DMS114 treated with DMSO at 0.1 percent for 48 hours (cell line): ENCODE measurements around the gene B4GAT1.
"Not testable (repeated sequence)": the region's sequence is repeated elsewhere in the genome, so short reads cannot be mapped to it uniquely, and the experiment has no call there.

Experiments
- DNase-seq: peaks from one replicate; lab custom pipeline; 2025; ENCODE audit not compliant: unreplicated experiment; lab: John Stamatoyannopoulos, UW

The B4GAT1 gene

DNA sequence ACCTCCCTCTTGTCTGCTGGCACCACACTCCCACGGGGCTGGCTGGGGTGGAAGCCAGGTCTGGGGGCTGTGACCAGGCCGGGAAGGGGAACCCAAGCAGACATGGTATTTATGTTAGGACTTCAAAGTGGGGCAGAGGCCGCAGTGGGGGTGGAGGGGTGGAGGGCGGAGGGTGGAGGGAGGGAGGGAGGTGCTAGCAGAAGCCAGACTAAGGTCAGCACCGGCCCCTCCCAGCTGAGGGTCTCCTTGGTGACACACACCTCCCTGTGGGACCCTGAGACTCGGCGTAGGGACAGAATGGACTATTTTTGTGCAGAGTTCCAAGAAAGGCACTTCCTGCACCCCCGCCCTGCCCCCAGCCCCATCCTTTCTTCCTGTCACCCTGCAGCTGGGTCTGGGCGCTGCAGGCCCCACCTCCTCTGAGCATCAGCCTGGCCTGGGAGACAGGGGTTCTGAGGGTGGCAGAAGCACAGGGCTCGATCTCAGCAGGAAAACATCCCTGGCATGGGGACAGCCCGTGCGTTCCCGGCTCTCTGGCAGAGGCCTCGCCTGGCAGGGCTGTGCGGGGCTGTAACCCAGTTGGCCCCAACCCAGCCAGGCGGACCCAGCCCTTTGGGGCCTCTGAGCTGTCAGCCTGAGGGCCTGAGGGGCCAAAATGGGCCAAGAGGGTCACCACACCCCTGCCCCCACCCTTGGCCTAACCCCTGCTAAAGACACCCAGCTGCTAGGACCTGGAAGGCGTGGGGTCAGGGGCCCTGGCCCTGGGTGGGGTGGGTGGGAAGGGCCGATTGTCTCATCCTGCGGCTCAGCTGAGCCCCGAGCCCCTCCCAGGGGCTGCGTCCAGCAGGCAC is 20.9 kb downstream of the B4GAT1 start:
- DNase-seq, result no peak

DNA sequence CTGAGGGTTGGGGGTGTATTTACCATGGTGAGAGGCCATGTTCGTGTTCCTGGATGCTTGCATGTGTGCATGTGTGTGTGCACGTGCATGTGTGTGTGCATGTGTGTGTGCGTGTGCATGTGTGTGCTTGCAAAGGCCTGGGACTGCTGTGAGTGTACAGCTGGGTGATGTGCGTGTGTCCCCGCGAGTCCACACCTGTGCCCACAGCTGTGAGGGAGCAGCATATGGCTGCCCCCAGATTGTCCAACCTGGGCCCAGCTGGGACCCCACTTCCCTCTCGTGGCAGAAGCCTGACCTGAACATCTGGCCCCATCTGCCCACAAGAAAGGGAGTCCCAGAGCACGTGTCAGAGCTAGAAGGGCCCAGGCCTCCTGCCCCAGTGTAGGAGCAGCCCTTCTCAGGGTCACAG is 22.2 kb downstream of the B4GAT1 start:
- no peak for DNase-seq

GRCh38 chr11:66324664-66325063 is 22.8 kb downstream of the B4GAT1 start:
- DNase-seq, result no peak

DNA sequence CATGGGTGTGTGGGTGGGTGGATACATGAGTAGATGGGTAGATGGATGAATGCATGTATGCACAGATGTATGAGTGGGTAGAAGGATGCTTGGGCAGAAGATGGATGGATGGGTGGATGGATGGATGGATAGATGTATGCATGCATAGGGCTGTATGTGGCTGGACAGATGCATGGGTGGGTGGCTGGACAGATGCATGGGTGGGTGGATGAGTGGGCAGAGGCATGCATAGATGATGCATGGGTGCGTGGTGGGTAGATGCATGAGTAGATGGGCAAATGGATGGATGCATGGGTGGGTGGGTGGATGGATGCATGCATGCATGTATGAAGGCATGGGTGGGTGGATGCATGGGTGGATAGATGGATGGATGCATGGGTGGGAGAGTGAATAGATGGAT is 23.7 kb downstream of the B4GAT1 start:
- no peak for DNase-seq

GRCh38 chr11:66322732-66323427 is 24.5 kb downstream of the B4GAT1 start:
- DNase-seq, result no peak

- no peak for DNase-seq
Observed at GRCh38 chr11:66321606-66322005, 25.8 kb downstream of the B4GAT1 start.

DNA sequence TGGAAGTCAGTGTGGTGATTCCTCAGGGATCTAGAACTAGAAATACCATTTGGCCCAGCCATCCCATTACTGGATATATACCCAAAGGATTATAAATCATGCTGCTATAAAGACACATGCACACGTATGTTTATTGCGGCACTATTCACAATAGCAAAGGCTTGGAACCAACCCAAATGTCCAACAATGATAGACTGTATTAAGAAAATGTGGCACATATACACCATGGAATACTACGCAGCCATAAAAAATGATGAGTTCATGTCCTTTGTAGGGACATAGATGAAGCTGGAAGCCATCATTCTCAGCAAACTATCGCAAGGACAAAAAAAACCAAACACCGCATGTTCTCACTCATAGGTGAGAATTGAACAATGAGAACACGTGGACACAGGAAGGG is 26.7 kb downstream of the B4GAT1 start:
- not testable (repeated sequence) for DNase-seq

GRCh38 chr11:66320289-66320688 is 27.1 kb downstream of the B4GAT1 start:
- not testable (repeated sequence) for DNase-seq

GRCh38 chr11:66318600-66318970 is 28.8 kb downstream of the B4GAT1 start:
- DNase-seq, result no peak

- no peak for DNase-seq
Observed at GRCh38 chr11:66317723-66318599, 29.5 kb downstream of the B4GAT1 start.

- no peak for DNase-seq
Observed at GRCh38 chr11:66317322-66317722, 30.1 kb downstream of the B4GAT1 start.

- DNase-seq, result no peak
Observed at GRCh38 chr11:66316849-66317251, 30.6 kb downstream of the B4GAT1 start, which contains the start of gene CD248. TSS of gene CD248 (minus strand) at chr11:66317044. CDS start at chr11:66317027, 17 bp downstream.

DNA sequence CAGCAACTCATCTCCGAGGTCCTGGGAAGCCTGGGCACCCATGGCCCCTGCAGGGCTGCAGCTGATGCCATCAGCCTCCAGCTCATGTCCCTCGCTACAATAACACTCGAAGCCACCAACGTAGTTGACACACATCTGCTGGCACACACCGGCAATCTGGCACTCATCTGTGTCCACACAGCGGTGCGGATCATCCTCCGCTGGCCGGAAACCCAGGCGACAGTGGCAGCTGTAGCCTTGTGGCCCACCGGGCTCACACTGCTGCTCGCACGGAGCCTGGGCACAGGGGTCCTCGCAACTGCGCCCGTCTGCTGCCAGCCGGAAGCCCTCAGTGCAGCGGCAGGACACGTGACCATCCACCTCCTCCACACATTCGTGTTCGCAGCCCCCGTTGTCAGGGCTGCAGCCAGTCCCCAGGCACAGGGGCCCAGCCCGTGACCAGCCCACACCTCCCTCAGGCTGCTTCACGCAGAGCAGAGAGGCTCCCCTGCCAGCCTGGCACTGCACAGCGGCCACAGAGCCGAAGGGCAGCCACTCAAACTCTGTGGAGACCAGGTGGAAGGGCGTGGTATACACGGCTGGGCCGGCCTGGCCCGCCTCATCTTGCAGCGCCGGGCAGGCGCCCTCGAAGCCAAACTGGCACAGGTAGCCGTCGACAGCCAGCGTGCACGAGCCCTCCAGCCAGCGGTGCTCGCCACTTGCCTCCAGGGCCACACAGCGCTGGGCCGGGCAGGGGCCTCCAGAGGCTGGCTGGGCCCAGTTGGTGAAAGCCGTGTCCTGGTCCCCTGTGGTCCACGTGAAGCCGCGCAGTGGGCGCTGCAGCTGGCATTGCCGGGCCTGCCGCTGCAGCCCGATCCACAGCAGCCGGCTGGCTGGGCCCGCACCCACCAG is 31.3 kb downstream of the B4GAT1 start:
- no peak for DNase-seq

GRCh38 chr11:66315498-66315885 is 31.9 kb downstream of the B4GAT1 start:
- DNase-seq, result no peak

GRCh38 chr11:66314561-66315497 is 32.6 kb downstream of the B4GAT1 start:
- no peak for DNase-seq

DNA sequence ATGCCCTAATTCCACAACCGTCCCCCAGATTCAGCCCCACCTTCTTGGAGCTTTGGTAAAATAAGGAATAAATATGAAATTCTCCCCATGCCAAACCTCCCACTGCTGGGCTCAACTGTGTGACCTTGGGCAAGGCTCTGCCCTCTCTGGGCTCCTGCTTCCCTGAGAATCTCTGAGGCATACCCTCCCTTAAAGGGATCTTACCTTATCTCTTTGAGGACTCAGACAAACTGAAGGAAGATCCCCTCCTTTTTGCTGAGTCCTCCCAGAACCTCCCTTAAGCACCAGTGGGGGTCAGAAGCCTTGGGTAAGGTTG is 33.3 kb downstream of the B4GAT1 start:
- DNase-seq, result no peak

- no peak for DNase-seq
Observed at GRCh38 chr11:66313321-66314185, 33.9 kb downstream of the B4GAT1 start.

DNA sequence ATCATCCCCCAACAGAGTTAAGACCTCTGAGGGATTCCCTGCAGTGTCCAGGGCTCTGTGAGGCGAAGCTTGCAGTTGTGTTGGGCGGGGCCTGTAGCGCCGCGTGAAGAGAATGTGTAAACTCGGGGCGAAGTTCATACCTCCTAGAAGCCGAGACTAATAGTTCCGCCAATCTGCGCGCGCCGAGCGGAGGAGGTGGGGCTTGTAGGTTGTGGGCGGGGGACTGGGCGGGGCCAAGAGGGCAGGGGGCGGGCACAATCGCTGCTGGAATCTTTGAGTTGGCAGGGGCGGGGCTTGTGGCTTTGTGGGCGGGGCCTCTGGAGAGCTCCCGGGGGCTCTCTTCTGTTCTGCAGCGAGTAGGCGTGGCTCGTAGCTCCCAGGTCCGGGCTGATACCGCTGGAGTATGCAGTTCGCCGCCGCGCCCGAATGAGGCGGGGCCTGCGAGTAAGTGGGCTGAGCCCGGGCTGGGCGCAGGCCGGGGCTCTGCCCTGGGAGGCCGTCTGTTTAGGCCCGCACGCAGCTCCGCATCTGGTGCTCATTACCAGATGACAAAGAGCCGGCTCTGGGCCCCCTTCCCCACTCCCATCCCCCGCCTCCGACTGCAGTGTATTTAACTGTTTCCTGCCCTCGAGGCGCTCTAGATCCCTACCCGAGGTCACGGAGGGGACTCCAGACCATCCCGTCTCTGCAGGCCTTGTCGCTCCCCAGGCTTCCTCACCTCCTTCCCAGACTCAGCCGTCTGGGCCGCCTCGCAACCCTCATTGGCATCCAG is 34.7 kb downstream of the B4GAT1 start:
- DNase-seq, result peak; percentile 93
